ENCODE measurements around the gene CLCN4.
A peak's percentile ranks its signal among the peaks of the same experiment; 100 is the strongest.

CLCN4 gene

GRCh38 chrX:10223781-10224180, 67.0 kb downstream of the CLCN4 start:
- H3K27ac ChIP-seq: no peak overlapping the region
- H3K4me1 ChIP-seq: peaks cover 28% of the 10 kb centered on the region
- no peak overlapping the region for H3K4me3 ChIP-seq
- no peak for TF ChIP-seq Cebpa-rat (IDR thresholded peaks at IDR 0.05)
- no peaks in the 10 kb centered on the region for H4K20me1 ChIP-seq
- H3K9ac ChIP-seq: no peak overlapping the region
- H3K27me3 ChIP-seq: peaks cover 33% of the 10 kb centered on the region; the same call in 1 of the 2 replicates
- no peaks in the 10 kb centered on the region for H3K36me3 ChIP-seq
- H3K4me2 ChIP-seq: no peak overlapping the region
- H3K9me3 ChIP-seq: peaks cover 46% of the 10 kb centered on the region

- peaks cover 53% of the 10 kb centered on the region for H3K4me1 ChIP-seq
- peak overlapping the region; percentile 55 for H3K27ac ChIP-seq
- H3K9ac ChIP-seq: no peak overlapping the region
- H3K9me3 ChIP-seq: peaks cover 23% of the 10 kb centered on the region
- H4K20me1 ChIP-seq: no peaks in the 10 kb centered on the region
- H3K4me3 ChIP-seq: no peak overlapping the region
- H3K27me3 ChIP-seq: 0 out of 2 replicates have a peak, but pooled peaks cover 6% of the 10 kb centered on the region
- no peaks in the 10 kb centered on the region for H3K36me3 ChIP-seq
- TF ChIP-seq Cebpa-rat (IDR thresholded peaks at IDR 0.05): peak; percentile 69; the same call in 1 of the 2 replicates
- peak overlapping the region; percentile 64 for H3K4me2 ChIP-seq
Observed at GRCh38 chrX:10230222-10230621, 73.4 kb downstream of the CLCN4 start.

- TF ChIP-seq Cebpa-rat (IDR thresholded peaks at IDR 0.05): no peak
- Histone ChIP-seq H3K9ac (no peak overlapping the region), H3K4me1 (peaks cover 66% of the 10 kb centered on the region), H3K27me3 (peaks cover 12% of the 10 kb centered on the region), H4K20me1 (no peaks in the 10 kb centered on the region), H3K4me2 (peak overlapping the region; percentile 64), H3K27ac (no peak overlapping the region), H3K9me3 (peaks cover 12% of the 10 kb centered on the region), H3K4me3 (no peak overlapping the region), H3K36me3 (no peaks in the 10 kb centered on the region)
Observed at GRCh38 chrX:10231461-10231860, 74.7 kb downstream of the CLCN4 start.

DNA sequence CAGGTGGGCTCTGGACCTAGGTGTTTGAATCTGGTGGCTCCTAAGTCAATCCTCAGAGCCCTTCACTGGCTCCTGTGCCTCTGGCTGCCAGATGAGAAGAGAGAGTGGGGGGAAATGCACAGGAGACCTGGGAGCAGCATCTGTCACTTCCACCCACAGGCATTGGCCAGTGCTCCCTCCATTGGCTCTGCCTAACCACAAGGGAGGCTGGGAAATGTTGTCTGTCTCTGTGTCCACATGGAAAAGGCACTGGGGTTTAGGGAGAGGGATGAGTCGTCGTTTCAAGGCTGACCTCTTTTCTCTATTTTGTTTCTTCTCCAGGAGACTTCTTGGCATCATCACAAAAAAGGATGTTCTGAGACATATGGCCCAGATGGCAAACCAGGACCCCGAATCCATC, 76.4 kb downstream of the CLCN4 start:
- peak overlapping the region; percentile 21; the same call in 1 of the 2 replicates for H3K4me2 ChIP-seq
- H3K27me3 ChIP-seq: peaks cover 13% of the 10 kb centered on the region
- no peak for TF ChIP-seq Cebpa-rat (IDR thresholded peaks at IDR 0.05)
- H3K27ac ChIP-seq: no peak overlapping the region
- H3K9me3 ChIP-seq: peaks cover 9% of the 10 kb centered on the region
- no peak overlapping the region for H3K4me3 ChIP-seq
- no peaks in the 10 kb centered on the region for H3K36me3 ChIP-seq
- H3K9ac ChIP-seq: no peak overlapping the region
- no peaks in the 10 kb centered on the region for H4K20me1 ChIP-seq
- peaks cover 75% of the 10 kb centered on the region for H3K4me1 ChIP-seq

- Histone ChIP-seq H3K9ac (no peak overlapping the region), H3K27me3 (peaks cover 13% of the 10 kb centered on the region), H3K4me2 (peak overlapping the region; percentile 38; the same call in 1 of the 2 replicates), H3K9me3 (peaks cover 4% of the 10 kb centered on the region; the same call in 1 of the 2 replicates), H3K27ac (no peak overlapping the region), H3K4me1 (peaks cover 75% of the 10 kb centered on the region), H3K36me3 (no peaks in the 10 kb centered on the region), H3K4me3 (no peak overlapping the region), H4K20me1 (no peaks in the 10 kb centered on the region)
- no peak for TF ChIP-seq Cebpa-rat (IDR thresholded peaks at IDR 0.05)
Observed at GRCh38 chrX:10233696-10234095, 76.9 kb downstream of the CLCN4 start.

GRCh38 chrX:10235851-10236250, 79.1 kb downstream of the CLCN4 start:
- H3K4me3 ChIP-seq: no peak overlapping the region
- no peaks in the 10 kb centered on the region for H3K9me3 ChIP-seq
- no peak for TF ChIP-seq Cebpa-rat (IDR thresholded peaks at IDR 0.05)
- H3K9ac ChIP-seq: no peak overlapping the region
- H3K27me3 ChIP-seq: peaks cover 18% of the 10 kb centered on the region
- peak overlapping the region; percentile 69 for H3K4me2 ChIP-seq
- H3K36me3 ChIP-seq: no peaks in the 10 kb centered on the region
- no peak overlapping the region for H3K27ac ChIP-seq
- peaks cover 63% of the 10 kb centered on the region for H3K4me1 ChIP-seq
- no peaks in the 10 kb centered on the region for H4K20me1 ChIP-seq

DNA sequence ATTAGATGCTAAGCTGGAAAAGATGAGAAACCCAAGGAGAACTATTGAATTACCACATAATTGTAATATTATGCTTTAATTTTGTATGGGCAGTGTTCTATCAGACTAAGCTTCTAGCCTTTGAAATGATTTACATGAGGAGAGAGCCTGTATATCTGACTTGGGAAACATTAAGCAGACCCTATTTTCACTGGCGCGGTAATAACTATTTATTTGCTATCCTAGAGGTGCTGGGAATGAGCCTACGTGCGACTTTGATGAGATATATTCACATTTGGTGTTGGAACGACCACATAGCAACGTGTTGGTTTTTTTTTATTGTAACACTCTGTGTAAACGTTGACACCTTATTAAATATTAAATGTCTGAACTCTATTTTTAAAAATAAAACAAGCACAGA, 80.5 kb downstream of the CLCN4 start:
- TF ChIP-seq Cebpa-rat (IDR thresholded peaks at IDR 0.05): no peak
- peaks cover 60% of the 10 kb centered on the region for H3K4me1 ChIP-seq
- no peak overlapping the region for H3K4me3 ChIP-seq
- no peak overlapping the region for H3K27ac ChIP-seq
- H3K4me2 ChIP-seq: peak overlapping the region; percentile 69
- H3K36me3 ChIP-seq: no peaks in the 10 kb centered on the region
- H3K9me3 ChIP-seq: no peaks in the 10 kb centered on the region
- H3K27me3 ChIP-seq: peaks cover 27% of the 10 kb centered on the region
- H4K20me1 ChIP-seq: no peaks in the 10 kb centered on the region
- H3K9ac ChIP-seq: no peak overlapping the region

- Histone ChIP-seq H3K36me3 (no peaks in the 10 kb centered on the region), H3K27ac (no peak overlapping the region), H3K27me3 (peaks cover 39% of the 10 kb centered on the region), H3K9ac (no peak overlapping the region), H3K9me3 (no peaks in the 10 kb centered on the region), H3K4me2 (no peak overlapping the region), H3K4me1 (peaks cover 55% of the 10 kb centered on the region), H3K4me3 (no peak overlapping the region), H4K20me1 (no peaks in the 10 kb centered on the region)
- no peak for TF ChIP-seq Cebpa-rat (IDR thresholded peaks at IDR 0.05)
Observed at GRCh38 chrX:10239611-10240064, 82.9 kb downstream of the CLCN4 start.

DNA sequence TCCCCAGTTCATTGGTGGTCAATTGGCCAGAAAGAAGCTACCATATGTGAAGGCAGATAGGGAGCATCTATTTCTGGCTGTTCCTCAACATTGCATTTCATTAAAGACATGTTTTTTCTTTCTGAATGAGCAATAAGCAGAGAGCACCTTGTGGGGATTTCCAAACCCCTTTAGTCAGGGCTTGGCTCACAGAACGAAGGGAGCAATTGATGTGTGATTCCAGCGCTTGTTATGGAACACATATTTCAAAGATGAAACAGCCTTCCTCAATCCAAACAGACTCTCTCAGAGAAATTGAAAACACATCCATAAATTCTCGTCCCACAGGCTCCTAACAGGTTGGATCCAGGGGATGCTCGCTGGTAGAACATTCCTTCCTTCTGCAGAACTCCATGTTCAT, 84.1 kb downstream of the CLCN4 start:
- no peak overlapping the region for H3K4me2 ChIP-seq
- H3K27me3 ChIP-seq: peaks cover 45% of the 10 kb centered on the region
- peaks cover 57% of the 10 kb centered on the region for H3K4me1 ChIP-seq
- no peak for TF ChIP-seq Cebpa-rat (IDR thresholded peaks at IDR 0.05)
- H3K4me3 ChIP-seq: no peak overlapping the region
- no peaks in the 10 kb centered on the region for H3K9me3 ChIP-seq
- H3K9ac ChIP-seq: no peak overlapping the region
- H3K27ac ChIP-seq: no peak overlapping the region
- no peaks in the 10 kb centered on the region for H3K36me3 ChIP-seq
- no peaks in the 10 kb centered on the region for H4K20me1 ChIP-seq

- no peak overlapping the region for H3K4me3 ChIP-seq
- no peak for TF ChIP-seq Cebpa-rat (IDR thresholded peaks at IDR 0.05)
- H3K4me2 ChIP-seq: peak overlapping the region; percentile 35
- H3K36me3 ChIP-seq: no peaks in the 10 kb centered on the region
- peaks cover 56% of the 10 kb centered on the region for H3K4me1 ChIP-seq
- no peak overlapping the region for H3K9ac ChIP-seq
- H4K20me1 ChIP-seq: no peaks in the 10 kb centered on the region
- no peak overlapping the region for H3K27ac ChIP-seq
- peaks cover 38% of the 10 kb centered on the region for H3K27me3 ChIP-seq
- H3K9me3 ChIP-seq: no peaks in the 10 kb centered on the region
Observed at GRCh38 chrX:10242026-10242425, 85.3 kb downstream of the CLCN4 start.

DNA sequence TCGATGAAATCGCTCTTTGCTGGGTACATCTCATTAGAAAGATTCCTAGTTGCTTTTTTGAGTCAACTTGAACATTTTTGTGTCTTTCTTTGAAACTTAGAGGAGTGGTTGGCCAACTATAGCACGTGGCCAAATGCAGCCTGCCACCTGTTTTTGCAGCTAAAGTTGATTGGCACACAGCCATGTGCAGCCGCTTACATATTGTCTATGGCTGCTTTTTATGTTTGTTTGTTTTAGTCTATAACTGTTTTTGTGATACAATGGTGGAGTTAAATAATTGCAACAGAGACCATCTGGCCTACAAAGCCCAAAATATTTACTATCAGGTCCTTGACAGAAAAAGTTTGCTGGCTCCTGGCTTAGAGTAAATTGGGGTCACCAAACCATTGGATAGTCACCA, 86.3 kb downstream of the CLCN4 start:
- Histone ChIP-seq H3K4me2 (peak overlapping the region; percentile 35; the same call in 1 of the 2 replicates), H3K9me3 (no peaks in the 10 kb centered on the region), H3K4me1 (peaks cover 53% of the 10 kb centered on the region), H3K36me3 (no peaks in the 10 kb centered on the region), H3K9ac (no peak overlapping the region), H4K20me1 (no peaks in the 10 kb centered on the region), H3K4me3 (no peak overlapping the region), H3K27me3 (peaks cover 38% of the 10 kb centered on the region), H3K27ac (no peak overlapping the region)
- no peak for TF ChIP-seq Cebpa-rat (IDR thresholded peaks at IDR 0.05)

Data from BLaER1 (cell line).